ENCODE measurements around the gene KLK14. TPM values are rescaled to one million over a fixed set of nuclear protein-coding genes. Genes with fewer than 3 reads are reported as not detected.

Gene KLK14
- total RNA-seq, 1 donor from 2014 or later, result 0.23 TPM

DNA sequence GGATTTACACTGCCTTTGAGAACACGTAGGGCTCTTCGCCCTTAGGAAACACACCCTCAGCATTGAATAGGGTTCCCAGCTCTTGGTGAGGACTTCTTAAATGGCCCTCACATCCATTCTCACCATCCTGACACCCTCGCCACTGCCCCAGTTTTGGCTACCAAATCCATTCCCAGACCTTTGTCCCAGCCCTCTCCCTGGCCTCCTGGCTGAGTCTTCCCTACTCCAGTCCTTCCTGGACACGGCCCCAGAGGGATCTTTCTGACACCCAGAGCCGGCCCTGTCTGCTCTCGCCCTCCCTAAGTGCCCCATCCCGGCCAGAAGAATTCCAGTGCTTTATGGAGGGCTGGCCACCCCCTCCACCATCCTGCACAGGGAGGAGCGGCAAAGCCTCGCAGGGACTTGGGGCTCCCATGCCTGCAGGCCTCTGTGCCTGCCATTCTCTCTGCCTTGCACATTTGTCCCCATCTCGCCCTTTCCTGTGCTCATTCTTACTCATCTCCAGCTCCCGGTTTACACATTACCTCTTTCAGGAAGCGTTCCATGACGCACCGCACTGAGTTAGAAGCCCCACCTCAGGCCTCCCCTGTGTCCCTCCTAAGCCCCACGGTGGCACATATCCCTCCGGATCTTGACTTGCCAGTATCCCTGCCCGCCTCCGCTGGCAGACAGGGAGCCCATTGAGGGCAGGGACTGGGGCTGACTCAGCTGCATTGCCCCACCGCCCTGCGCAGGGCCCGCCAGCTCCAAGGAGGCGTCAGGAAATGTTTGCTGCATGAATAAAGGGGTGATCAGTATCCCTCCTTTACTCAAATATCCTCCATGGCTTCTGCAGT is 11.0 kb upstream of the KLK14 start:
- Mint-ChIP-seq H3K36me3 (ENCODE audit: low read depth, unreplicated experiment) (peaks cover 2% of the 10 kb centered on the region), H3K27me3 (ENCODE audit: low read depth, unreplicated experiment) (peaks cover 25% of the 10 kb centered on the region), H3K4me3 (ENCODE audit: unreplicated experiment) (no peak overlapping the region), H3K27ac (ENCODE audit: unreplicated experiment) (no peak overlapping the region), H3K9me3 (ENCODE audit: unreplicated experiment) (no peaks in the 10 kb centered on the region), H3K4me1 (ENCODE audit: low read depth, unreplicated experiment) (peaks cover 5% of the 10 kb centered on the region)
- FAIRE-seq (no peak), DNase-seq (ENCODE audit: low read depth) (no peak)
- Histone ChIP-seq H4K20me1 (ENCODE audit: insufficient read depth, low read length) (peaks cover 29% of the 10 kb centered on the region), H3K9ac (ENCODE audit: low read length) (no peak overlapping the region), H3K27ac (ENCODE audit: low read depth, low read length) (no peak overlapping the region), H3K4me1 (ENCODE audit: insufficient read depth, low read length) (no peaks in the 10 kb centered on the region), H2AFZ (ENCODE audit: low read depth, low read length) (no peak overlapping the region), H3K4me2 (ENCODE audit: low read length) (no peak overlapping the region), H3K36me3 (ENCODE audit: insufficient read depth, low read length) (no peaks in the 10 kb centered on the region), H3K27me3 (ENCODE audit: insufficient read depth, low read length) (no peaks in the 10 kb centered on the region), H3K9me3 (ENCODE audit: insufficient read depth, low read depth, low read length) (no peaks in the 10 kb centered on the region), H3K79me2 (ENCODE audit: insufficient read depth, low read length) (no peaks in the 10 kb centered on the region), H3K4me3 (ENCODE audit: insufficient read depth, low read depth, low read length) (no peak overlapping the region)
- TF ChIP-seq EZH2 (IDR thresholded peaks at IDR 0.05; ENCODE audit: insufficient read depth, low read length), result no peak
- TF ChIP-seq, protein P1, sequence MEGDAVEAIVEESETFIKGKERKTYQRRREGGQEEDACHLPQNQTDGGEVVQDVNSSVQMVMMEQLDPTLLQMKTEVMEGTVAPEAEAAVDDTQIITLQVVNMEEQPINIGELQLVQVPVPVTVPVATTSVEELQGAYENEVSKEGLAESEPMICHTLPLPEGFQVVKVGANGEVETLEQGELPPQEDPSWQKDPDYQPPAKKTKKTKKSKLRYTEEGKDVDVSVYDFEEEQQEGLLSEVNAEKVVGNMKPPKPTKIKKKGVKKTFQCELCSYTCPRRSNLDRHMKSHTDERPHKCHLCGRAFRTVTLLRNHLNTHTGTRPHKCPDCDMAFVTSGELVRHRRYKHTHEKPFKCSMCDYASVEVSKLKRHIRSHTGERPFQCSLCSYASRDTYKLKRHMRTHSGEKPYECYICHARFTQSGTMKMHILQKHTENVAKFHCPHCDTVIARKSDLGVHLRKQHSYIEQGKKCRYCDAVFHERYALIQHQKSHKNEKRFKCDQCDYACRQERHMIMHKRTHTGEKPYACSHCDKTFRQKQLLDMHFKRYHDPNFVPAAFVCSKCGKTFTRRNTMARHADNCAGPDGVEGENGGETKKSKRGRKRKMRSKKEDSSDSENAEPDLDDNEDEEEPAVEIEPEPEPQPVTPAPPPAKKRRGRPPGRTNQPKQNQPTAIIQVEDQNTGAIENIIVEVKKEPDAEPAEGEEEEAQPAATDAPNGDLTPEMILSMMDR (IDR thresholded peaks at IDR 0.05; ENCODE audit: insufficient read depth, low read depth, low read length), result no peak

DNA sequence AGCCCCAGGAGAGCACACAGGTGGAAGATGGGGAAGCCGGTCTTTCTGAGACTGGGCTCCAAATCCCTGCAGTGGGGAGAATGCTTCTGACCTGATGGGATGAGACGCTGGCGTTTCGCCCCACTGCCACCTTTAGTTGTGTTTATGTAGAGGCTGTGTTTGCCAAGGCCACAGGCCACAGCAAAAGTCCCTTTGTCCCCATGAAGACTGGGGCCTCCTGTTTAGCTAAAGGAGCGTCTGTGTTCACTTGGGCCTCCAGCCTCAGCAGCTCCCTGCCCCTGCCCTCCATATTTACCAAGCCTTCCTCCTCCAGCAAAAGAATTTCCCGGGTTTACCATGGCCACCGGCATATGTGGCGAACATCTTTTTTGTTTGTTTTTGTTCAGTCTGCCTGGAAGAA is 10.4 kb upstream of the KLK14 start:
- no peak overlapping the region for H3K4me3 Mint-ChIP-seq (ENCODE audit: unreplicated experiment)
- no peak for FAIRE-seq

More for the DNA sequence above, 10.4 kb upstream of the KLK14 start:
- H4K20me1 ChIP-seq (ENCODE audit: insufficient read depth, low read length), result peaks cover 29% of the 10 kb centered on the region
- H3K27ac Mint-ChIP-seq (ENCODE audit: unreplicated experiment), result no peak overlapping the region
- no peaks in the 10 kb centered on the region for H3K9me3 ChIP-seq (ENCODE audit: insufficient read depth, low read depth, low read length)
- H3K79me2 ChIP-seq (ENCODE audit: insufficient read depth, low read length), result no peaks in the 10 kb centered on the region
- H2AFZ ChIP-seq (ENCODE audit: low read depth, low read length), result no peak overlapping the region
- H3K36me3 ChIP-seq (ENCODE audit: insufficient read depth, low read length), result no peaks in the 10 kb centered on the region
- TF ChIP-seq, protein P1 (IDR thresholded peaks at IDR 0.05; ENCODE audit: insufficient read depth, low read depth, low read length), result no peak
- no peak for TF ChIP-seq EZH2 (IDR thresholded peaks at IDR 0.05; ENCODE audit: insufficient read depth, low read length)
- no peak for DNase-seq (ENCODE audit: low read depth)
- H3K9me3 Mint-ChIP-seq (ENCODE audit: unreplicated experiment), result no peaks in the 10 kb centered on the region
- no peaks in the 10 kb centered on the region for H3K4me1 ChIP-seq (ENCODE audit: insufficient read depth, low read length)
- peaks cover 2% of the 10 kb centered on the region for H3K36me3 Mint-ChIP-seq (ENCODE audit: low read depth, unreplicated experiment)
- no peak overlapping the region for H3K9ac ChIP-seq (ENCODE audit: low read length)
- H3K4me2 ChIP-seq (ENCODE audit: low read length), result no peak overlapping the region
- H3K4me3 ChIP-seq (ENCODE audit: insufficient read depth, low read depth, low read length), result no peak overlapping the region
- peaks cover 26% of the 10 kb centered on the region for H3K27me3 Mint-ChIP-seq (ENCODE audit: low read depth, unreplicated experiment)
- H3K27ac ChIP-seq (ENCODE audit: low read depth, low read length), result no peak overlapping the region
- H3K27me3 ChIP-seq (ENCODE audit: insufficient read depth, low read length), result no peaks in the 10 kb centered on the region
- peaks cover 5% of the 10 kb centered on the region for H3K4me1 Mint-ChIP-seq (ENCODE audit: low read depth, unreplicated experiment)

All from astrocyte (in vitro differentiated cells and primary cell).